NCI-H2081 treated with DMSO at 0.1 percent for 48 hours (cell line): ENCODE measurements around the gene GRID1.
"Not testable (repeated sequence)": the region's sequence is repeated elsewhere in the genome, so short reads cannot be mapped to it uniquely, and the experiment has no call there.

ENCODE experiments used
- DNase-seq: peaks from one replicate; lab custom pipeline; 2025; lab: John Stamatoyannopoulos, UW

Gene GRID1

DNA sequence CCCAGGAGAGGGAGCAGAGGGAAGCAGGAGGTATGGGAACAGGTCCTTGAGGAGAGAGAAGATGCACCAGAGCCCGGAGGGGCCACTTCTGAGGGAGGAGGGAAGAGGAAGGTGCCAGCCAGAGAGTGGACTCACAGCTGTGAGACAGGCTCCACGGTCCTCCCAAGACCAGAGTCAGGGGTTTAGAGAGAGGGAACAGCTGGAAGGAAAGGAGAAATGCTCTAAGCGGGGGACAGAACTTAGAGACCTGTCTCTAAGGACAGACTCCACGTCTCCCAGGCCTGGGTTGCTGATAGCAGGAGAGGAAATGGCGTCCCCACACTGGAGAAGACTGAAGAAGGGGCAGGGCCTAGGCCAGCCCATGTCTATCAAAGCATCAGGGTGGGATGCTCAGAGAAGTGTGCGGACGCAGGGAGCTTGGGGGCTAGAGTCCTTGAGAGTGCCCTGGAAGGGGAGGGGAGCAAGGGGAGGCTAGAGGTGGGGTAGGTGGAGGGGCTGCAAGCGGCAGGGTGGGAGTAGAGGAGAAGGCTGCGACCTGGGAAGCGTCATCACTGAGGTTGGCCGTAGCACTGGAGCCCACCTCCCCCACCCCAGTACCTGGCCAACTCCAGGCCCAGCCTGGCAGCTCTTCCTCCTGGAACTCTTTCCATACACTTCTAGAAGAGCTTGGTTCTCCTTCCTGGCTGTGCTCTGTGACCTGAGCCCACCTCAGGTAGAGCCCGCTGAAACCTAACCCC lies 25.6 kb upstream of the GRID1 start:
- no peak for DNase-seq

DNA sequence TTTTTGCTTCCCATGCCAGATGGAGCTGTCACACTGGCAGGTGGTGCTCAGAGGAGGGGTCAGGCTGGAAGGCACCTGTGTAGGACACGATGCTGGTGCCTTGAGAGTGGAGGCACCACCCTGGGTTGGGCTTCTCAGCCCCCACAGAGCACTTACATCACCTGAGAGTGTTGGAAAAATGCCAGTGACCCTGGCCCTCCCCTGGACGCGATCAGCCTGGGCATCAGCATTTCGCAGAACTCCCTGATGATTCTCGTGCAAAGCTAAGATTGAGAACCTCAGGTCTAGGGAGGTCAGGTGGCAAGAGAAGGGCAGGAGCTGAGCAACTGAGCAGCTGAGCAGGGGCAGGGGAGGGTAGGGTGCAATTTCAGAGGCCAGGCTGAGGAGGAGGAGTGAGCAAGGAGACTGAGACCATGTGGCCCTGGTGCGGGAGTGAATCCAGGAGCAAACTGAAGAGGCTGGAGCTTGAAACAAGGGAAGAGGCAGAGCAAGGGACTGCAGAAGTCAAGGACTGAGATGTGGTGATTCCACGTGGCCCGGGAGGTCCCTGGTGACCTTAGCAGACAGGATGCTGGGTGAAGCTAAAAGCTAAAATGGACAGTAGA lies 24.7 kb upstream of the GRID1 start:
- no peak for DNase-seq

DNA sequence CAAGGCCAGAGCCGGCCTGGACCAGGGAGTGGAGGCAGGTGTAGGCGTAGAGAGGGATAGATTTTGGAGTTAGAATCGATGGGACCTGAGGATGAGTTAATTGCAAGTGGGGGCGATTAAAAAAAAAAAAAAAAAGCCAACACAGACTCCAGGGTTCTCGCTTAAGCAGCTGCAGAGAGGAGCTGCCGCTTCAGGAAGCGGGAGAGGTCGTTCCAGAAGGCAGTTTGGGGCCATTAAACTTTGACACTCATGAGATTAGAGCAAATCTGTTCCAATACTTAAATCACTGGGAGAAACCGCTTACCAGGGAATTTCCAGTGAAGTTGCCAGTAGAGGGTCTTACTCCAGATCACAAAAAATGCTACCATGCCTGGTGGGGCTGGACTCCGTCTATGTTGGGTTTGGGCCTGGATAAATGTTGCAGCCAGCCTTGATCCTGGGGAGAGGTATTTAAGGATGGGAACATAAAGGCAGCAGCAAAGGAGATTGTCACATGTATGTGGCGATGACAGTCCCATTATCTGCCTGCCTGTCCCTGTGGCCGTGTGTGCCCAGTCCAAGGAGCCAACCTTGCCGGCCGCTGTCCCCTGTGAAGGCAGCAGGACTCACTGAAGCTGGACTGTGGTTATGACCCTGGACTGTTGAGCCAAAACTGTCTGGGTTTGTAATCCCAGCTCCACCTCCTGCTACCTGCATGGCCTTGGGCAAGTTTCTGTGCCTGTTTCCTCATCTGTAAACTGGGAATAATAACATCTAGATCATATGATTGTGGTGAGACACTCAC lies 23.9 kb upstream of the GRID1 start:
- DNase-seq: no peak

DNA sequence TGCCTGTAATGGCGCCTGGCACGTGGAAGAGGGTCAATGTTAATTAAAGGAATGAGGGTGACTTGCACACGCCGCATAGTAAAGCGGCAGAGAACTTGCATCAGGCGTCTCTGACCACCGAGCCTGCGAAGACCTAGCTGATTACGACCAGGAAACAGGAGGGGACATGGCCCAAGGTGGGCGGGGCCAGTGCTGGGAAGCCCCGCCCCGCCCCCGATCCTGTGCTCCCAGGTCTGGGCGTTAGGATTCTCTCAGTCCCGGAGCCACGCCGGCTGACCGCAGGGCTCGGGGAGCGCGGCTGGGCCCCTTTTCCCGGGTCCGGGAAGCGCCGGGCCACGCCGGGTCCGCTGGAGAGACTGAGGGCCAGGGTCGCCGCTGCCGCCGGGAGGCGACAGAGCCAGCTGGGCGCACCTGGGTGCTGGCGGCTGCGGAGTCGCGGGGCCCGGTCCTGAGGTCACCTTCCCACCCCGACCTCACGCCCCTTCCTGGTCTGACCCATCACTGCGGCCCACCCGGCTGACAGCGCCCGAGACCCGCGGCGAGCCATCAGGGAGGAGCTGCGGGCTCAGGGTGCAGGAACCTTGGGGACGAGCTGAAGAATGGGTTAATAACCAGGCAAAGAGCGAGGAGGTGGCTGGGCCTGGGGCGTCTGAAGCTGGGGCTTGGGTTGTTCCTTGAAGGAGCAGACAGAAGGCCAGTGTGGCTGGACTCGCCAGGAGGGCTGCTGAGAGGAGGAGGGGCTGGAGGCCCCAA lies 23.0 kb upstream of the GRID1 start:
- no peak for DNase-seq

DNA sequence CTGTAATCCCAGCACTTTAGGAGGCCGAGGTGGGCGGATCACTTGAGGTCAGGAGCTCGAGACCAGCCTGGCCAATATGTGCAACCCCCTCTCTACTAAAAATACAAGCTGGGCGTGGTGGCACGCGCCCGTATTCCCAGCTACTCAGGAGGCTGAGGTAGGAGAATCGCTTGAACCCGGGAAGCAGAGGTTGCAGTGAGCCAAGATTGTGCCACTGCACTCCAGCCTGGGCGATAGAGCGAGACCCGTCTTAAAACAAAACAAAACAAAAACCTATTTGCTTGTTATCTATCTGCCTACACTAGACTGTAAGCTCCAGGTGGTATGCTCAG lies 22.5 kb upstream of the GRID1 start:
- not testable (repeated sequence) for DNase-seq

DNA sequence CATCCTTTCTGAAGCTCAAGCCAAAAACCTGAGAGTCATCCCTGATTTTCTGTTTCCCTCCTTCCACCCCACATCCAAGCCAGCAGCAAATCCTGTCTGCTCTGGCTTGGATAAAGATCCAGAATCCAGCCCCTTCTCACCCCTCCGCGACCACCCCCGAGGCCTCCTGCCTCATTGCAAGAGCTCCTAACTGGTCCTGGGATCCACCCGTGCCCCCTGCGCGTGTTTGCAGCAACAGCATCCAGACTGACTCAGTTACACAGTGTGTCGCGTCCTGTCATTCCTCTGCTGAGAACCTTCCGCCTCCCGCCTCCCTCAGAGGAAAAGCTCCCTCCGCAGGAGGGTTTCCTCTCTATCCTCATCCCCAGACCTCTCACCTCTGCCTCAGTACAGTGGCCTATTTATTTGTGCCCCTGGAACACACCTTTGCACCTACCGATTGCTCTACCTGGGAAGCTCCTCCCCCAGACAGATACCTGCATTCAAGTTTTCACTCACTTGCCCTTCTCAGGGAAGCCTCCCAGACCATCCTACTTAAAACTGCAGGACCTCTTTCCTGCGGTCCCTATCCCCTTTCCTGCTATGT lies 21.6 kb upstream of the GRID1 start:
- no peak for DNase-seq

DNA sequence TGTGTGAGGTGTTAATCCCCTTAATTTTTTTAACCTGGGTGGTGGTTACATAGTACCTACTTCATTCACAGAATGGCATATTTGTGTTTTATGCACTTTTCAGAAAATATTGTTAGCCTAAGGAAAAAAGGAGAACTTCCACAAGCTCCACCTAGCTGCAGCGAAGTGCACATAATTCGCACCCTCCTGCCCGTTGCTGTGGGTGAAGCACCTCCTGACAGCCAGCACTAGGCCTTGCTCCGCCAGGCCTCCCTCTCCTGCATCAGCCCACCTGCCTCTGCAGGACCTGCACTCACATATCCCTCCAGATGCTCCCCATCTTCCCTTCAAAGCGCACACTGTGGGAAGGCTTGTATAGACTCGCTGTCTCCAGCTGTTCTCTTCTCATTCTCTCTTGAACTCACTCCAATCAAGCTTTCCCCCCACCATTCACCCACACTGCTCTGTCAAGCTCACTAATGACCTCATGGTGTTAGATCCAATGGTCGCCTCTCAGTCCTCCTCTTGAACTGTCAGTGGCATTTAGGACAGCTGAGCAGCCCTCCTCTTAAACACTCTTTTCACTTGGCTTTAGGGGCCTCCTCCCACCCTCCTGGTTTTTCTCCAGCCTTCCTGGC lies 20.7 kb upstream of the GRID1 start:
- DNase-seq: no peak

DNA sequence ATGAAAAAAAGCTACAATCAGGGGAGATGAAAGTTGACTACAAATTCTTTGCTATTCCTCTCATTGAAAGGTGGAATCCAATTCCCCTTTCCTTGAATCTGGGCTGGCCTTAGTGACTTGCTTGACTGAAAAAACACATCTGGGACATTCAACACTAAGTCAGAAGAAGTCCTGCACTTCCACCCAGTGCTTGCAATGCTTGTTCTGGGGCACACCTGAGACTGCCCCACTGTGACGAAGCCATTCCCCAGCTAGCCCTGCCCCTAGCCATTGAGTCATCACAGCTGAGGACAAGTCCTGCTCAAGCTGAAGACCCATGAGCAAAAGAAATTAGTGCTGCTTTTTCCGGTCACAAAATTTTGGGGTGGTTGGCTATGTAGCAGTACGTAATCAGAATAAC lies 19.2 kb upstream of the GRID1 start:
- DNase-seq: no peak

DNA sequence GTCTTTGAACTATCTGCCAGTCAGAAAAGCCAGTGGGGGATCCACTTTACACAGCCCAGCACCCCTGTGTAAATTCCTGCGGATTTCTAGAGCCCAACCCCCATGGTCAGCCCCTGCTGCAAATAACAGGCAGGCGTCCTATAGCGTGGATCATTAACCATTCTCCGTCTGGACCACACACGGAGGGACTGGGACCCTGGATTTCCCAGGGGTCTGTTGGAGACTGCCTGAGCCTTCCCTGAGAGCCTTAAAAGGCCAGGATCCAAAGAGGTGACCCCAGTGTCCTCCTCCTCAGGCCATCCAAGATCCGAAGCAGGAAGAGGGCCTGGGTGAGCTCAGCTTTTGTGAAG lies 11.2 kb upstream of the GRID1 start:
- no peak for DNase-seq

DNA sequence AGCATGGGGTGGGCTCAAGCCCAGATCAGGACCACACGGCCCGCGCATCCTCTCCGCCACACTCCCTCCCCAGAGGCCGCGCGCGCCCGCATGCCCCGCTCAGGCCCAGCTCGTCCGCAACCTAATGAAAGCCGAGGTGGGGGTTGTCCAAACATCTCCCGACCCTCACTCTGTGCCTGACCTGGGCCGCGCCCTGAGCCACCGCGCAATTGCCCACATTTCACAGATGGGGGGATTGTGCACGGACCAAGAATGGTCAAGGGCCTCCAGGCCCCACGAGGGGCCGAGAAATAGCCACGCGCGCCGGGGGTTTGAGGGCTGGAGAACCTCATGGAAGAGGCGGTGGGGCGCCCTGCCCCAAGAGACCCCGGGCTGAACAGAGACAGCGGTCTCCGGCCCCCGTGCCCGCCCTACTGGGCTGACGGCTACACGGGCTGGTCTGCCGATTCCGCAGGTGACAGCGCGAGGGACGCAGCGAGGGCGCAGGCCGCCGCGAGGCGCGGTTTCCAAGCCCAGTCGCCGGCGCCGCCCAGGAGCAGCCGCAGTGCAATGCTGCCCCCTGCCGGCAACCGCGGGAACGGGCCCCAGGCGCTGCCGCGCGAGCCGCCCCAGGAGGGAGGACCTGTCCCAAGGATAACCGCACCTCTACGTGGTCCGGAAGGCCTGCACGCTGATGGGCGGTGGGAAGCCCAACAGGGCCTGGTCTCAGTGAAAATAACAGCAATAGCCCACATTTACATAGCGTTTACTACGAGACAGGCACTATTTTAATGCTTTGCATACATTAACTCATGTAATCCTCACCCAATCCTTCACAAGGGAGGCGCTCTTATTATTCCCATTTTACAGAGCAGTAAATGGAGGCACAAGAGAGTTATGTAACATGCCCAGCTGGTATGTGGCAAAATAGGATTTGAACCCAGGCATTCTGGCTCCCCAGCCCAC lies 10.5 kb upstream of the GRID1 start:
- no peak for DNase-seq

DNA sequence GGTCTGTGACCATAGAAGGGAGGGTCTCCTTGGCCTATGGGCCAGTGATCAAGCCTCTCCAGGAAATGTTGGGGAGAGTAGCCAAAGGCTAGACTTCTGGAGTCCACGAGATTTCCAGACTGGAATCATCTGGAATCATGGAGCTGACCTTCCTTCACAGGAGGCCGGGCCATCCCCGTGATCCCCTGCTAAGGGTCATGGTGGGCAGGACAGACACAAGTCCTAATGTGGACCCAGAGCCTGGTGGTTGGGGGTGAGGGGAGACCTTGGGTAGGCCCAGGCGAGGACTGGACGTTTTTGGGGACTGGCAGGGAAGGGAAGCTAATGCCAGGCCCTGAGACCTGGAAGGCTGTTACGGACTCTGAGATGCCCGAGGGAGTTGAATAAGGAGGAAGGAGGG lies 9.8 kb upstream of the GRID1 start:
- DNase-seq: no peak

DNA sequence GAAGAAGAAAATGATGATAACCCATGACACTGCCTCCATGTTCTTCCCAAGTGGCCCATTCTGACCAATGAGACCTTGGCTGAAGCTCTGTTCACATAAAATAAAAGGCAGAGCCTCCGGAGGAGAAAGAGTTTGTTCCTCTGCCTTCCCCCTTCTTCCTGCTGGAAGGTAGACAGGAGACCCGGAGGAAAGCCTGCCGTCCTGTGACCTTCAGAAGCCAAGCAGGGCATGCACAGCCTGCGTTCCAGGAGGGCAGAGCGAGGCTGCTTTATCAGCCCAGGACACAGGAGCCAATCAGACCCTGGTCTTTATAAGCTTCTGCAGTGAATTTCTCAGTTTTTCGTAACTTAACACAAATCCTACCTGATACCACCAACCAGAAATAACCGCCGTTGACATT lies 8.6 kb upstream of the GRID1 start:
- DNase-seq: no peak

DNA sequence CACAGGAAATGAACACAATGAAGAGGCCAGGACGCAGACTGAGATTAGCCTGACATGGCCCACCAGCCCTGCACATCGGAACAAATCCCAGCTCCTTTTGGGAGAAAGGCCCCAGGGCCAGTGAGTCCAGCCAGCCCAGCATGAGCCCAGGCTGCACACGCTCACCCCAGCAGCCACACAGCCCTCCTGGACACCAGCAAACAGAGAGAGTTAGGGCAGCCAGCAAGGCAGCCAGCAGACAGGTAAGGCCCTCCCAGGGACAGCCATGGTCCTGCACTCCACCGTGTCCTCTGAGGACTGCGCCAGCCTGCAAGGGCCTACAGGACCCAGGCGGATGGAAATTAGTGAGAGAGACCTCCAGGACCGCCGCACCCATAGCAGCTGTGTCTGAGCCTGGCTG lies 8.1 kb upstream of the GRID1 start:
- DNase-seq: no peak

DNA sequence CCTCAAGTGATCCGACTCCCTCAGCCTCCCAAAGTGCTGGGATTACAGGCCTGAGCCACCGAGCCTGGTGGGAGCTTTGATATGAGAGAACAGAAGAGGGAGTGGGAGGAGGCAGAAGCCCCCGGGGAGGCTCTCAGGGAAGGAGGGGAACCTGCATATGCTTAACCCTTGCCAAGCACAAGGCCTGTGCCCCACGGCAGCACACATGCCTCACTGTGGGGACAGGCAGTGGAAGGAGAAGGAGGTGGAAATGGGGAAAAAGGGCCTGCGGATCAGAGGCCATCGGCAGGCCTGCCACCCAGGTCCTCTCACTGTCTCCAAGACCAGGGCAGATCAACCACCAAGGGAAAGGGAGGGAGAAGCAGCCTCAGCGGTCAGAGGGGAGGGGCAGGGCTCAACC lies 7.2 kb upstream of the GRID1 start:
- no peak for DNase-seq

DNA sequence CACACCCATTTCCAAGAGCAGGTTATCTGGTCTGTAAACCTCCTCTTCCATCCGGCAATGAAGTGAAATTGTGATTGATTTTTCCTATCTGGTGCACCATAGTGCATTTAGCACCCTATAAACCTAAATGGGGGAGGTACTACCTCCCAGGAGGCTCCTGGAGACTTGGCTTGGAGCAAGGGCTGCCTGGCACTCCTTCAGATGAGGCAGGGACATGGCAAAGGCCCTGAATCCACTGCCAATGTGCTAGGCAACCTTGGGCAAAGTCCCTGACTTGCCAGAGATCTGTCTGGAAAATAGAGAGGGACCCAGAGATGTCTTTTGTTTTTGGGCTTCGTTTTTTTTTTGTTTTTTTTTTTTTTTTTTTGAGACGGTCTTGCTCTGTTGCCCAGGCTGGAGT lies 6.7 kb upstream of the GRID1 start:
- no peak for DNase-seq

DNA sequence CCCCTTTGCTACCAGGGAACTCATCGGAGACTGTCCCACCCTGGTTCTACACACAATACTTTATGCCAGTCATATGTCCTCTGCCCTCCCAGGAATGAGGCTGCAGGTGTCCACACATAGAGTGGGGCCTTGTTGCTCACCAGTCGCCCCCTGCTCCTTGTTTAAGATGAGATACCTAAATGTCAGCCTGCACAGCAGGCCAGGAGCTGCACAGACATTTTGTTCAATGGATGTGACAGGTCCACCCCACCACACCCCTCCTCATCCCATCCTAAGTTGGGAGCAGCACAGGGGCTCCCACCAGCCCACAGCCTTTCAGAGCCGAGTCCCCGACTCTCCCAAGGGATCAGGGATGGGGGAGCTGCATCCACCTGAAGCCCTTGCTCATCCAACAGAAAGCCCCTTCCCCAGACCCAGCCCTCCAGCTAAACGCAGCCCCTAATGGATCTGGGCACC lies 6.2 kb upstream of the GRID1 start:
- DNase-seq: no peak

DNA sequence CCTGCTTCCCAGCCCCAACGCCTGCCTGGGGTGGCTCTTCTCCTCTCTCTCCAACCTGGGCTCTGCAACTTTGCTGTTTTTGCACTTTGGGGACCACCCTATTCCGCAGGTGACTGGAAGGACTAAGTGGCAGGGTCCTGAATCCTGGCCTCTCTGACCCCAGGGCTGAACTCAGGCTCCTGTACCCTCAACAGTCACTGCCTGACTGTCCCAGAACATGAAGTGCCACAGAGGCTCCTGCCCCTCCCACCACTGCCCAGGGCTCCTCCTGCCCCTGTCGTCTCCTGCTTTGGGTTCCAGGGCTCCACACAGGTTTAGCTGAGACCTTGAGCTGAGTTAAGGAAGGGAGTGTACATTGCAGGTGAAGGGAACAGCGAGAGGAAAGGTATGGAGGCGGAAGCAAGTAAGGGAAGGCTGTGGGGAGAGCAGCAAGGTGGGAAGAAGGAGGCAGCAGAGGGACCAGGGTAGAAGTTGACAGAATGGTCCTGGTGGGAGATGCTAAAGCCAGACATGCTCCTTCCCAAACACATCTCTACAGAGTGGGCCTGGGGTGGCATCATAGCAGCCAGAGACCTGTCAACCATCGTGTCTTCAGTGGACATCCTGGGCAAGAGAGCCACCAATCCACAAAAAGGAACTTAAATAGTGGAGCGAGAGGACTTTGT lies 5.7 kb upstream of the GRID1 start:
- DNase-seq: no peak

DNA sequence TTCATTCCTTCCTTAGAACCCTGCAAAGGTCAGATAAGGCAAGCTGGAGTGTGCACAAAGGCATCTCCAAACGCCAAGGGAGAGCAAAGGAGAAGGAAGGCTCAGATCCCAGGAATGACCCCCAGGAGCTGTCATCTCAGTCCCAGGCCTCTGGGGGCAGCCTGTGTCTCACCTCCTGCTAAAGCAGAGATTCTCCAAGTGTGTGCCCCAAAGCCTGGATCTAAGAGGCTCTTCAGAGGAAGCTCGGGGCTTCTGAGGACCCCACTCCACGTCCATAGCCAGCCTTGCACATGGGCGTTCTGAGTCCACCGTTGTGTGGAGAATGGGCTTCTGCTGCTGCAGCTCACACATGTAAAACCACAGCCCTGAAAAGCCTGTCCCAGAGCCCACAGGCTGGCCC lies 5.1 kb upstream of the GRID1 start:
- no peak for DNase-seq

DNA sequence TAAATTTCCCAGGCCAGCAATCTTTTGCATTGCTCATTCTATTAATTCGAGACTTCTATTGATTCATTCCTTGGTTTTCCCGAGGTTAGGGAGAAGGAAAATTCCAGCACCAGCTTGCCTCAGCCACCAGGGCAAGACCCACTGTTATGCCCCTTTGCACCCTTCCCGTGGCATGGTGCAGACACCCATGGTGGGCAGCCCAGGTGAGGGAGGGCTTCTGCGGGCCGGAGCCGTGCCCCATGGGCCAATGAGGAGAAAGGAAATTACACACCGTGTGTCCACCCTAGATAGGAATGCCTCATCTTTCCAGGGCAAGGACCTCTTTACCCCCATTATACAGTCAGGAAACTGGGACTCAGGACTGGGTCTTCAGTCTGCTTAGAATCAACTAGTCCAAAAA lies 4.5 kb upstream of the GRID1 start:
- no peak for DNase-seq

DNA sequence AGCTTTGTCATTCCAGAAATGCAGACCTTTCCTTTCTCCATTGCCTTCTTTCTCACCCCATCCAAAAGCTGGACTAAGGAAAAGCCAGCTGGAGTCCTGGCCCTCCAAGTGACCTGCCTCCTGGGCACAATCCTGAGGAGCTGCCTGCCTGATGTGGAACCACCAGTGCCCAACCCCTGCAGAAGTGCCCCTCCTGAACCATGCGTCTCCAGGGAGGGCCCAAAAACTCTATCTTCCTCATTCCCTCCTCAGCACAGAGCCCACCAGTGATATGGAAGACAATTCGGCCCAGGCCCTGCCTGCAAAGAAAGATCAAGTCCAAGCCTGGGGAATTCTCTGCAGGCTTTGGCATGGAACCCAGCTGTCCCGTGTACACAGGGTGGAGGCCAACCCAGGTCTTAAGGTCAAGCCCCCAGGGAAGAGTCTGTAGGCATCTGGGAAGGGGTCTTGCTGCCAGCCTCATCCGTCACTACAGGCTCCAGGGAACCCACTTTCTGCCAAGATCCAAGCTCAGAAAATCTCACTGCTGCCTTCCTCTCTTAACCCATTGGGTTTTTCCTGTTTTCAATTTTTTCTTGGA lies 3.5 kb upstream of the GRID1 start:
- DNase-seq: no peak
